Epithelial cell of proximal tubule (primary cell): ENCODE data around the gene STK38L. TPM values are rescaled to one million over a fixed set of nuclear protein-coding genes. Genes with fewer than 3 reads are reported as not detected.

Experiments
- DNase-seq: peaks from one replicate; pipeline ENCODE4 v3.0.0-alpha.2; 2011; ENCODE audit warnings: low read depth
- H3K4me3 ChIP-seq: 2 replicates; pipeline ENCODE4 v1.5.1; 2011; ENCODE audit warnings: low read depth, mild to moderate bottlenecking, low read length
- CTCF ChIP-seq: conservative IDR thresholded peaks from 2 replicates; pipeline ENCODE4 v1.5.1; 2012; ENCODE audit warnings: low read depth, mild to moderate bottlenecking, low read length
- total RNA-seq: library from RNA; depleted of rRNA; stranded (reverse); fragments of >200 nt; gene quantifications from 2 replicates; pipeline ENCODE4 v1.2.3, GENCODE V29; 2015

Gene STK38L
- total RNA-seq, 1 donor from 2014 or later, result 14.9 TPM

DNA sequence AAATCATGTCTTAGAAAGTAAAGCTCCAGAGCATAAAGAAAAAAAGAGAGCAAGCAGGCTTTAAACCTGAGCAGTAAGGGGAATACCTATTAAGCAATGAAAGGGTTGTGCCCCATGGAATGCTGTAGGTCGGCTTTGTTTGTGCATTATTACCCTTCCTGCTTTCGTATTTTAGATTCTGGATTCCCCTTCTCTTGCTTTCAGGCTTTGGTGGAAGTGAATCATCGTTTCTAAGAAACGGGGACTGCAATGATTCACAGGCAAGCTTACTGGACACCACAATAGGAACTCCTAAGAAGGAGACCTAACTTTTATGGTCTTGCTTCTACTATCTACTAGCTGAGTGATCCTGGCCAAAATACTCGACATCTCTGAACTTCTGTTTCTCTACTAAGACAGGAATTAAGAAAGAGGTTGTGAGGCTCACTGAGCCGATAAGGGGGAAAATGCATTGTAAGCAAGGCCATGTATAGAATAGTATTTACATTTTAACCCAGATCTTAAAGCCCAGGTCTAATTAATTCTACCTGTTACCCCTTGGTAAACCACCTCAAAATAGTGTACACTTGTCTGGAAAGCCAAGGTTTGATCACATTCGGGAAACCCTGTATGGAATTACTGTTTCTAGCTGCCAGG lies 87.3 kb downstream of the STK38L start:
- H3K4me3 ChIP-seq, result no peak overlapping the region
- TF ChIP-seq CTCF, result no peak
- peak; percentile 99 for DNase-seq

DNA sequence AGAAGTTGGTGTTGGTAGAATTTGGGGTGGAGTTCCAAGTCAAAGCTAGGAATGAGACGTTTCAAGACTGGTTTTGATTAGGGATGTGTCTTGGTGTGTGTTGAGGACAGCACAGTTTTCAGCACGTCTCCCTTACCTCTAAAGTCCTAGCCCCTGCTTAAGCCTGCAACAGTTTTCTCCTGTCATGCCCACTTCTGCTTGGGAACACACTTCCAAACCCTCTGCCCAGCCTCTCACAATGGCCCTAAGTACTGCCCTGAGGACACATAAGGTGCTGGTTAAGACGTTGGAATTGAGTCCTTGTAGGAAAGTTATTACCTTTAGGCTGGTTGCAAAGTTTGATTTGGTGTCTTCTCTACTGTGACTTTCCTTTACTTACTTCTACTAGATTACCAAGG lies 87.8 kb downstream of the STK38L start:
- DNase-seq, result no peak
- no peak for TF ChIP-seq CTCF
- H3K4me3 ChIP-seq, result peak overlapping the region; percentile 73

DNA sequence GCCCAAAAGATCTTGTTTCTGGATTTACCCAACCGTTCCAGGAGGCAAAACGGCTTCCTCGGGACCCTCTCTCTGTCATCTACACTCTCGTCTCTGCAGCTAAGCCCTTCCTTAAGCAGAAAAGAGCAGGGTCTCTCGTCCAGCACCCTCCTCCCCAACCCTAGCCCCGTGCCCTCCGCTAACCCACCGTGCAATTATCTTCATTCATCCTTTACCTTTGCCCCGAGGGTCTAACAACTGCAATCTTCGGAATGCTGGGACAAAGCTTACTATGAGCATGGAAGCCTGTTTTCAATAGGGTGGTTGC lies 88.3 kb downstream of the STK38L start:
- no peak for DNase-seq
- TF ChIP-seq CTCF, result no peak
- H3K4me3 ChIP-seq, result peak overlapping the region; percentile 73

DNA sequence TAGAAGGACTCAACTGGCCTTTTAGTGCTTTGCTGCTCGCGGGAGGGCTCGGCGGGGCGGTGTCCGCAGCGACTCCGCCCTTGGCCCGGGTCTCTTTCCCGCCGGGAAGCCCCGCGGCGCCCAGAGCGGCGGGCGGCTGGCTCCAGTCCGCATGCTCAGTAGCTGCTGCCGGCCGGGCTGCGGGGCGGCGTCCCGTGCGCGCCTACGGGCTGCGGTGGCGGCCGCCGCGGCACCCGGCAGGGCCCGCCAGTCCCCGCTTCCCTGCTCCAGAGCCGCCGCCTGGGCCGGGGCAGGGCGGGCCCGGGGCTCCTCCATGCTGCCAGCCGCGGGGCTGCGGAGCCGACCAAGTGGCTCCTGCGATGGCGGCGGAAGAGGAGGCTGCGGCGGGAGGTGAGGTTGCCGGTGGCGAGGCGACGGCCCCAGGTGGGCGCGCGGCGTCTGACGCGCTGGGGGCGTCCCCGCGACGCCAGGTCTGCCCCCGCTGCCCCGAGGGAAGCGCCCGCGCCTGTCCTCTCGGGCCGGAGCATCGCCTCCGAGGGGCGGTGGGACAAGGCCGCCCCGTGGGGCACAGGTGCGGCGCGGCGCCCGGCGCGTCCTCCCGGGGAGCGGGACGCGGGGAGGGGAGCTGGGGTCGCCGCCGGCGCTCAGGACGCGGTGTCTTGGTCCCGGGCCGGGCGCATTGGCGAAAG lies 88.8 kb downstream of the STK38L start, which contains the start of gene BMAL2:
Gene BMAL2 (plus strand): TSS at position 123 of the 689 bp plus-strand sequence. CDS start 237 bp downstream, at position 360.
- DNase-seq, result no peak
- TF ChIP-seq CTCF, result no peak
- peak within 1 kb of the TSS; percentile 73 for H3K4me3 ChIP-seq

- no peak for TF ChIP-seq CTCF
- no peak for DNase-seq
- peak overlapping the region; percentile 73 for H3K4me3 ChIP-seq
Measured at GRCh38 chr12:27333403-27334009, 89.4 kb downstream of the STK38L start.

GRCh38 chr12:27334042-27334720 lies 90.1 kb downstream of the STK38L start:
- no peak for DNase-seq
- peak overlapping the region; percentile 73 for H3K4me3 ChIP-seq
- TF ChIP-seq CTCF, result no peak
